GM23248 (cell line): ENCODE measurements around the gene CAMK2B.

Source experiments
- EZH2 ChIP-seq: fragments of 200-600 bp; sonication (generic); IDR thresholded peaks from 2 replicates; pipeline ENCODE4 v1.6.1; 2018; ENCODE audit warnings: antibody characterized with exemption, mild to moderate bottlenecking; ENCODE audit not compliant: insufficient read depth, poor library complexity, severe bottlenecking
- EZH2phosphoT487 ChIP-seq: fragments of 200-600 bp; sonication (generic); IDR thresholded peaks from 2 replicates; pipeline ENCODE4 v1.6.1; 2018; ENCODE audit warnings: antibody characterized with exemption, moderate library complexity, mild to moderate bottlenecking, low read depth; ENCODE audit not compliant: insufficient read depth

GRCh38 chr7:44229546-44230105 lies 95.8 kb downstream of the CAMK2B start:
- TF ChIP-seq EZH2phosphoT487: no peak
- no peak for TF ChIP-seq EZH2
